K562 (cell line): ENCODE results near the gene SMARCD2. TPM values are rescaled to one million over a fixed set of nuclear protein-coding genes. Genes with fewer than 3 reads are reported as not detected.

Experiments used
- DPF2 ChIP-seq: fragments of 450-650 bp; IDR thresholded peaks from 2 replicates; pipeline ENCODE4 v1.6.1; 2016
- HDAC1 ChIP-seq, 2 experiments: fragments of 450-650 bp; IDR thresholded peaks; 2 replicates each; pipeline ENCODE4 v1.6.1; 2016 to 2017; ENCODE audit warnings: inconsistent platforms in 1 of 2, mild to moderate bottlenecking in 1 of 2, moderate library complexity in 1 of 2
- MBD2 ChIP-seq: sonication (generic); IDR thresholded peaks from 2 replicates; pipeline ENCODE4 v1.6.1; 2016; ENCODE audit warnings: low read depth, borderline replicate concordance
- NFXL1 ChIP-seq: fragments of 450-650 bp; formaldehyde crosslinking; IDR thresholded peaks from 2 replicates; pipeline ENCODE4 v1.4.0; 2021; ENCODE audit warnings: mild to moderate bottlenecking
- RERE ChIP-seq: sonication (generic); formaldehyde crosslinking; IDR thresholded peaks from 2 replicates; pipeline ENCODE4 v1.8.0; 2023; ENCODE audit warnings: missing genetic modification reagents, mild to moderate bottlenecking, borderline replicate concordance
- SRSF7 ChIP-seq: fragments of 200-400 bp; formaldehyde crosslinking; optimal IDR thresholded peaks from 2 replicates; pipeline ENCODE3; 2017; ENCODE audit warnings: mild to moderate bottlenecking, low read depth, low read length
- polyA plus RNA-seq, 8 experiments: library from polyadenylated mRNA; depleted of rRNA in 4 of 8; stranded (reverse) in 5 of 8; unstranded in 3 of 8; fragments of >200 nt; fragmentation: Nextera tagmentation in 2 of 8; fragmentation: Illumina TruSeq in 1 of 8; extraction: Ambion mirVana in 2 of 8; extraction: Trizol in 1 of 8; gene quantifications; 2 replicates each; pipeline versions ENCODE4 v1.2.1 to v1.2.3, GENCODE V29; 2011 to 2014; ENCODE audit warnings: inconsistent platforms in 1 of 8, missing spikeins in 1 of 8
- total RNA-seq, 7 experiments: library from RNA; depleted of rRNA in 6 of 7; stranded (reverse); fragments of >200 nt in 6 of 7; fragmentation: Illumina TruSeq in 2 of 7; extraction: Trizol in 2 of 7; gene quantifications; 2 replicates each; pipeline versions ENCODE4 v1.2.1 to v1.2.3, GENCODE V29; 2011 to 2021; ENCODE audit warnings: low replicate concordance in 1 of 7
- TF ChIP-seq, protein P1 (sequence below): fragments of 450-650 bp; IDR thresholded peaks from 2 replicates; pipeline ENCODE4 v1.6.1; 2017; ENCODE audit warnings: mild to moderate bottlenecking, moderate library complexity

SMARCD2 gene
- total and polyA plus RNA-seq, 9 of the 15 experiments (the other 6 are each of a cell fraction or from before 2014, with no cell fraction given), result 1.7 to 114 (median 90.3) TPM

DNA sequence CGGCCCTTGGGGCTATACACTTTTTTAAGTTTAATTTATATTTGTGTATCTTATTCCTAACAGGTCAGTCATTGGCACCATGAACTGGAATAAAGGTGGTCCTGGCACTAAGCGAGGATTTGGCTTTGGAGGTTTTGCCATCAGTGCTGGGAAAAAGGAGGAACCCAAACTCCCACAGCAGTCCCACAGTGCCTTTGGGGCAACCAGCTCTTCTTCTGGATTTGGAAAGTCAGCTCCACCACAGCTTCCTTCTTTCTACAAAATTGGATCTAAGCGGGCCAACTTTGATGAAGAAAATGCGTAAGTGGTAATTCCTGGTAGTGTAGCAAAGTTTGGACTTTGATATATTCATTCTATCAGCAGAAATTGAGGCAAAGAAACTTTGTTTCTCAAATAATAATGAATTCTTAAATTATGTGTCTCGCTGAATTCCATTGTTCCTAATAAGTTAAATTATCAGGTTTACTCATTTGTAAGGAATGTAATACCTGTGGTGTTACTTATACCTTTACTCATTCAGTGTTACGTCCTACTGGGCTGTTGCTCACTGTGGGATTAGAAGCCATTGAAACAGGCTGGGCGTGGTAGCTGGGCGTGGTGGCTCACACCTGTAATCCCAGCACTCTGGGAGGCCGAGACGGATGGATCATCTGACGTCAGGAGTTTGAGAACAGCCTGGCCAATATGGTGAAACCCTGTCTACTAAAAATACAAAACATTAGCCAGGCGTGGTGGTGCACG lies 55.3 kb downstream of the SMARCD2 start (continued):
- TF ChIP-seq RERE (CRISPR knock-in tag) (no peak), DPF2 (no peak), SRSF7 (no peak), MBD2 (no peak), HDAC1 (IDR thresholded peaks at IDR 0.05) (no peak), NFXL1 (CRISPR knock-in tag) (no peak)
- TF ChIP-seq, protein P1, sequence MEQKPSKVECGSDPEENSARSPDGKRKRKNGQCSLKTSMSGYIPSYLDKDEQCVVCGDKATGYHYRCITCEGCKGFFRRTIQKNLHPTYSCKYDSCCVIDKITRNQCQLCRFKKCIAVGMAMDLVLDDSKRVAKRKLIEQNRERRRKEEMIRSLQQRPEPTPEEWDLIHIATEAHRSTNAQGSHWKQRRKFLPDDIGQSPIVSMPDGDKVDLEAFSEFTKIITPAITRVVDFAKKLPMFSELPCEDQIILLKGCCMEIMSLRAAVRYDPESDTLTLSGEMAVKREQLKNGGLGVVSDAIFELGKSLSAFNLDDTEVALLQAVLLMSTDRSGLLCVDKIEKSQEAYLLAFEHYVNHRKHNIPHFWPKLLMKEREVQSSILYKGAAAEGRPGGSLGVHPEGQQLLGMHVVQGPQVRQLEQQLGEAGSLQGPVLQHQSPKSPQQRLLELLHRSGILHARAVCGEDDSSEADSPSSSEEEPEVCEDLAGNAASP, result no peak
